GM23338 (cell line): ENCODE measurements around the gene SLC16A13. TPM values are rescaled to one million over a fixed set of nuclear protein-coding genes. Genes with fewer than 3 reads are reported as not detected.
A peak's percentile ranks its signal among the peaks of the same experiment; 100 is the strongest.

Experiments
- ATAC-seq: fragments of 200-7000 bp; cut with Tn5 transposase; 3 replicates; pipeline ENCODE4 v1.9.1; 2020
- DNase-seq: peaks from one replicate; pipeline ENCODE4 v3.0.0-alpha.2; 2015; ENCODE audit warnings: low spot score
- H2AFZ ChIP-seq: fragments of 200-600 bp; sonication (generic); 2 replicates; pipeline ENCODE4 v1.8.0; 2016; ENCODE audit warnings: antibody characterized with exemption, mild to moderate bottlenecking, moderate library complexity
- H3F3A ChIP-seq: fragments of 200-600 bp; sonication (generic); replicated peaks from 2 replicates; pipeline ENCODE4 v1.8.0; 2017; ENCODE audit warnings: antibody characterized with exemption, mixed run types, low read depth
- H3K27ac ChIP-seq: fragments of 200-600 bp; sonication (generic); 2 replicates; pipeline ENCODE4 v1.6.1; 2016; ENCODE audit warnings: low read depth
- H3K27me3 ChIP-seq: fragments of 200-600 bp; sonication (generic); 2 replicates; pipeline ENCODE4 v1.8.0; 2016; ENCODE audit warnings: mild to moderate bottlenecking, mixed run types, moderate library complexity; ENCODE audit not compliant: insufficient read depth
- H3K36me3 ChIP-seq: fragments of 200-600 bp; sonication (generic); 2 replicates; pipeline ENCODE4 v1.8.0; 2016; ENCODE audit warnings: mild to moderate bottlenecking; ENCODE audit not compliant: insufficient read depth
- H3K4me1 ChIP-seq: fragments of 200-600 bp; sonication (generic); 2 replicates; pipeline ENCODE4 v1.8.0; 2016; ENCODE audit warnings: mild to moderate bottlenecking, moderate library complexity; ENCODE audit not compliant: insufficient read depth
- H3K4me2 ChIP-seq: fragments of 200-600 bp; sonication (generic); 2 replicates; pipeline ENCODE4 v1.7.1; 2017; ENCODE audit warnings: mixed run types
- H3K4me3 ChIP-seq: fragments of 200-600 bp; sonication (generic); 2 replicates; pipeline ENCODE4 v1.6.1; 2016; ENCODE audit warnings: mixed run types
- H3K79me2 ChIP-seq: fragments of 200-600 bp; sonication (generic); replicated peaks from 2 replicates; pipeline ENCODE4 v1.8.0; 2017; ENCODE audit warnings: mild to moderate bottlenecking; ENCODE audit not compliant: insufficient read depth
- H3K9me2 ChIP-seq: fragments of 200-600 bp; sonication (generic); 2 replicates; pipeline ENCODE4 v1.8.0; 2017; ENCODE audit not compliant: insufficient read depth
- H4K20me1 ChIP-seq: fragments of 200-600 bp; sonication (generic); replicated peaks from 2 replicates; pipeline ENCODE4 v1.8.0; 2017; ENCODE audit warnings: mild to moderate bottlenecking; ENCODE audit not compliant: insufficient read depth
- H3K27ac Mint-ChIP-seq: 2 replicates; pipeline ENCODE4 v1.8.0; 2020; ENCODE audit warnings: inconsistent platforms, mild to moderate bottlenecking, moderate library complexity, mixed read lengths
- H3K27me3 Mint-ChIP-seq: 3 replicates; pipeline ENCODE4 v1.8.0; 2022; ENCODE audit warnings: low read depth, mild to moderate bottlenecking, moderate library complexity, mixed read lengths, inconsistent platforms; ENCODE audit not compliant: insufficient read depth, poor library complexity
- H3K36me3 Mint-ChIP-seq: 3 replicates; pipeline ENCODE4 v1.8.0; 2021; ENCODE audit warnings: low read depth, mild to moderate bottlenecking, inconsistent platforms, moderate library complexity, mixed read lengths
- H3K4me1 Mint-ChIP-seq: 3 replicates; pipeline ENCODE4 v1.8.0; 2020; ENCODE audit warnings: mild to moderate bottlenecking, inconsistent platforms, mixed read lengths
- H3K4me3 Mint-ChIP-seq: 3 replicates; pipeline ENCODE4 v1.8.0; 2021; ENCODE audit warnings: moderate library complexity, mild to moderate bottlenecking, inconsistent platforms, mixed read lengths
- H3K9me3 Mint-ChIP-seq: 3 replicates; pipeline ENCODE4 v1.8.0; 2020; ENCODE audit warnings: moderate library complexity, mild to moderate bottlenecking, inconsistent platforms, mixed read lengths
- CREB1 ChIP-seq: fragments of 250-450 bp; sonication (Bioruptor Pico); IDR thresholded peaks from 2 replicates; pipeline ENCODE4 v1.5.0; 2020; ENCODE audit warnings: low read depth, mild to moderate bottlenecking, moderate library complexity
- EZH2 ChIP-seq: fragments of 200-600 bp; sonication (generic); IDR thresholded peaks from one replicate; pipeline ENCODE4 v1.8.0; 2017; ENCODE audit warnings: antibody characterized with exemption, mild to moderate bottlenecking, low read depth; ENCODE audit not compliant: unreplicated experiment
- EZH2phosphoT487 ChIP-seq: fragments of 200-600 bp; sonication (generic); IDR thresholded peaks from one replicate; pipeline ENCODE4 v1.8.1; 2018; ENCODE audit warnings: antibody characterized with exemption; ENCODE audit not compliant: unreplicated experiment
- JUNB ChIP-seq: IDR thresholded peaks from one replicate; pipeline ENCODE4 v1.6.1; 2016; ENCODE audit warnings: antibody characterized with exemption; ENCODE audit not compliant: unreplicated experiment
- NANOG ChIP-seq: IDR thresholded peaks from 2 replicates; pipeline ENCODE4 v1.6.1; 2016; ENCODE audit warnings: antibody characterized with exemption, borderline replicate concordance
- POLR2AphosphoS5 ChIP-seq: IDR thresholded peaks from 2 replicates; pipeline ENCODE4 v1.6.1; 2016; ENCODE audit warnings: antibody characterized with exemption, low read depth
- ZNF114 ChIP-seq: fragments of 250-450 bp; sonication (Bioruptor Pico); IDR thresholded peaks from 2 replicates; pipeline ENCODE4 v1.5.0; 2020; ENCODE audit warnings: mild to moderate bottlenecking, moderate library complexity
- ZNF331 ChIP-seq: fragments of 250-450 bp; sonication (Bioruptor Pico); IDR thresholded peaks from 2 replicates; pipeline ENCODE4 v1.5.0; 2020; ENCODE audit warnings: low read depth, mild to moderate bottlenecking, moderate library complexity
- polyA plus RNA-seq: library from polyadenylated mRNA; unstranded; fragments of >200 nt; fragmentation: Nextera tagmentation; extraction: Ambion mirVana; gene quantifications from 2 replicates; pipeline ENCODE4 v1.2.1, GENCODE V29; 2016
- total RNA-seq: library from RNA; depleted of rRNA; stranded (reverse); fragments of >200 nt; shearing (Covaris generic); gene quantifications from 2 replicates; pipeline ENCODE4 v1.2.3, GENCODE V29; 2014
- TF ChIP-seq, protein P1 (sequence below): IDR thresholded peaks from 2 replicates; pipeline ENCODE4 v1.6.1; 2016; ENCODE audit warnings: antibody characterized with exemption
- TF ChIP-seq, protein P2 (sequence below): fragments of 250-450 bp; sonication (Bioruptor Pico); IDR thresholded peaks from 2 replicates; pipeline ENCODE4 v1.5.0; 2020; ENCODE audit warnings: mild to moderate bottlenecking, moderate library complexity
- TF ChIP-seq, protein P3 (sequence below): IDR thresholded peaks from one replicate; pipeline ENCODE4 v1.6.1; 2018; ENCODE audit warnings: antibody characterized with exemption; ENCODE audit not compliant: unreplicated experiment
- TF ChIP-seq, protein P4 (sequence below), 2 experiments: fragments of 200-600 bp in 1 of 2; sonication (generic) in 1 of 2; conservative IDR thresholded peaks; 2 replicates each; pipeline versions ENCODE4 v1.5.1 to v1.6.1; 2016 to 2017; ENCODE audit warnings: antibody characterized with exemption in 2 of 2, low read depth in 2 of 2, mild to moderate bottlenecking in 2 of 2, moderate library complexity in 1 of 2

SLC16A13 gene
- total and polyA plus RNA-seq, 2 experiments from 2014 or later = 2.2 to 4.7 TPM

DNA sequence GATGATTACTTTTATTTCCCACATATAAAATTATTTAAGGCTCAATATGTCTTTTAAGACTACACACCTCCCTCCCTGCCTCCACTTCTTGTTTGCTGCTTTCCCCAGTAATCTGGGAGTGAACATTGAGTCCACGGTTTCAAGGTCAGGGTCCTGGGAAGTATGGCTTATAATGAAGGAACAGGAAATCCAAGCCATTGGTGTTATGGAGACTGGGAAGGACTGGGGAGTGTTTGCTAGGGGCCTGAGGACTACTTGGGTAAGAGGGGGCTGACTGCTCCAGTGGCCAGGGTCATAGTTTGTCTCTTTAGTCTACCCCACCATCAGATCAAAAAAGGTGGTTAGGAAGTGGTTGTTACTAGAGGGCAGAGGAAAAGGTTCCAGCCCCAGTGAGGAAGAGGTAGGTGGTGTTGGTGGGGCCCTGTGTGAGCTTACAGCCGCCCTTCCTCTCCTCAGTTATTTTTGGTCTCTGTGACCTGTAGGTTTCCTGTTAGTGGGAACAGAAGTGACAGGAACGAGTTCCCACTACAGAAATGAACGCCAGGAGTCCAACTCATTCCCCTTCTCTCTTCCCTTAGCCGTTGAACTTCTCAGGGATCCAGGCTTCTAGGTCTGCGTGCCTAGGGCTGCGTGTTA is 742 bp upstream of the SLC16A13 start:
- H3K9me2 ChIP-seq = no peaks in the 10 kb centered on the region
- H3K4me2 ChIP-seq = peak overlapping the region; percentile 99
- Mint-ChIP-seq H3K27me3 (peaks cover 10% of the 10 kb centered on the region), H3K4me3 (peak overlapping the region; percentile 92), H3K27ac (peak overlapping the region; percentile 71), H3K9me3 (0 out of 3 replicates have a peak, but pooled peaks cover 3% of the 10 kb centered on the region), H3K36me3 (peaks cover 6% of the 10 kb centered on the region), H3K4me1 (peaks cover 17% of the 10 kb centered on the region)
- H3F3A ChIP-seq = peaks cover 8% of the 10 kb centered on the region; the same call in 1 of the 2 replicates
- no peak for DNase-seq
- peak overlapping the region; percentile 97 for H3K4me3 ChIP-seq
- no peaks in the 10 kb centered on the region; the same call in 1 of the 2 replicates for H3K27me3 ChIP-seq
- H3K4me1 ChIP-seq = peaks cover 10% of the 10 kb centered on the region
- H4K20me1 ChIP-seq = no peaks in the 10 kb centered on the region; the same call in 1 of the 2 replicates
- H3K36me3 ChIP-seq = no peaks in the 10 kb centered on the region
- TF ChIP-seq EZH2 (no peak), ZNF114 (CRISPR knock-in tag) (no peak), JUNB (no peak), POLR2AphosphoS5 (no peak), CREB1 (CRISPR knock-in tag) (no peak), ZNF331 (CRISPR knock-in tag) (no peak), NANOG (no peak), EZH2phosphoT487 (no peak)
- TF ChIP-seq, protein P1, sequence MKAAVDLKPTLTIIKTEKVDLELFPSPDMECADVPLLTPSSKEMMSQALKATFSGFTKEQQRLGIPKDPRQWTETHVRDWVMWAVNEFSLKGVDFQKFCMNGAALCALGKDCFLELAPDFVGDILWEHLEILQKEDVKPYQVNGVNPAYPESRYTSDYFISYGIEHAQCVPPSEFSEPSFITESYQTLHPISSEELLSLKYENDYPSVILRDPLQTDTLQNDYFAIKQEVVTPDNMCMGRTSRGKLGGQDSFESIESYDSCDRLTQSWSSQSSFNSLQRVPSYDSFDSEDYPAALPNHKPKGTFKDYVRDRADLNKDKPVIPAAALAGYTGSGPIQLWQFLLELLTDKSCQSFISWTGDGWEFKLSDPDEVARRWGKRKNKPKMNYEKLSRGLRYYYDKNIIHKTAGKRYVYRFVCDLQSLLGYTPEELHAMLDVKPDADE = no peak
- TF ChIP-seq, protein P2, sequence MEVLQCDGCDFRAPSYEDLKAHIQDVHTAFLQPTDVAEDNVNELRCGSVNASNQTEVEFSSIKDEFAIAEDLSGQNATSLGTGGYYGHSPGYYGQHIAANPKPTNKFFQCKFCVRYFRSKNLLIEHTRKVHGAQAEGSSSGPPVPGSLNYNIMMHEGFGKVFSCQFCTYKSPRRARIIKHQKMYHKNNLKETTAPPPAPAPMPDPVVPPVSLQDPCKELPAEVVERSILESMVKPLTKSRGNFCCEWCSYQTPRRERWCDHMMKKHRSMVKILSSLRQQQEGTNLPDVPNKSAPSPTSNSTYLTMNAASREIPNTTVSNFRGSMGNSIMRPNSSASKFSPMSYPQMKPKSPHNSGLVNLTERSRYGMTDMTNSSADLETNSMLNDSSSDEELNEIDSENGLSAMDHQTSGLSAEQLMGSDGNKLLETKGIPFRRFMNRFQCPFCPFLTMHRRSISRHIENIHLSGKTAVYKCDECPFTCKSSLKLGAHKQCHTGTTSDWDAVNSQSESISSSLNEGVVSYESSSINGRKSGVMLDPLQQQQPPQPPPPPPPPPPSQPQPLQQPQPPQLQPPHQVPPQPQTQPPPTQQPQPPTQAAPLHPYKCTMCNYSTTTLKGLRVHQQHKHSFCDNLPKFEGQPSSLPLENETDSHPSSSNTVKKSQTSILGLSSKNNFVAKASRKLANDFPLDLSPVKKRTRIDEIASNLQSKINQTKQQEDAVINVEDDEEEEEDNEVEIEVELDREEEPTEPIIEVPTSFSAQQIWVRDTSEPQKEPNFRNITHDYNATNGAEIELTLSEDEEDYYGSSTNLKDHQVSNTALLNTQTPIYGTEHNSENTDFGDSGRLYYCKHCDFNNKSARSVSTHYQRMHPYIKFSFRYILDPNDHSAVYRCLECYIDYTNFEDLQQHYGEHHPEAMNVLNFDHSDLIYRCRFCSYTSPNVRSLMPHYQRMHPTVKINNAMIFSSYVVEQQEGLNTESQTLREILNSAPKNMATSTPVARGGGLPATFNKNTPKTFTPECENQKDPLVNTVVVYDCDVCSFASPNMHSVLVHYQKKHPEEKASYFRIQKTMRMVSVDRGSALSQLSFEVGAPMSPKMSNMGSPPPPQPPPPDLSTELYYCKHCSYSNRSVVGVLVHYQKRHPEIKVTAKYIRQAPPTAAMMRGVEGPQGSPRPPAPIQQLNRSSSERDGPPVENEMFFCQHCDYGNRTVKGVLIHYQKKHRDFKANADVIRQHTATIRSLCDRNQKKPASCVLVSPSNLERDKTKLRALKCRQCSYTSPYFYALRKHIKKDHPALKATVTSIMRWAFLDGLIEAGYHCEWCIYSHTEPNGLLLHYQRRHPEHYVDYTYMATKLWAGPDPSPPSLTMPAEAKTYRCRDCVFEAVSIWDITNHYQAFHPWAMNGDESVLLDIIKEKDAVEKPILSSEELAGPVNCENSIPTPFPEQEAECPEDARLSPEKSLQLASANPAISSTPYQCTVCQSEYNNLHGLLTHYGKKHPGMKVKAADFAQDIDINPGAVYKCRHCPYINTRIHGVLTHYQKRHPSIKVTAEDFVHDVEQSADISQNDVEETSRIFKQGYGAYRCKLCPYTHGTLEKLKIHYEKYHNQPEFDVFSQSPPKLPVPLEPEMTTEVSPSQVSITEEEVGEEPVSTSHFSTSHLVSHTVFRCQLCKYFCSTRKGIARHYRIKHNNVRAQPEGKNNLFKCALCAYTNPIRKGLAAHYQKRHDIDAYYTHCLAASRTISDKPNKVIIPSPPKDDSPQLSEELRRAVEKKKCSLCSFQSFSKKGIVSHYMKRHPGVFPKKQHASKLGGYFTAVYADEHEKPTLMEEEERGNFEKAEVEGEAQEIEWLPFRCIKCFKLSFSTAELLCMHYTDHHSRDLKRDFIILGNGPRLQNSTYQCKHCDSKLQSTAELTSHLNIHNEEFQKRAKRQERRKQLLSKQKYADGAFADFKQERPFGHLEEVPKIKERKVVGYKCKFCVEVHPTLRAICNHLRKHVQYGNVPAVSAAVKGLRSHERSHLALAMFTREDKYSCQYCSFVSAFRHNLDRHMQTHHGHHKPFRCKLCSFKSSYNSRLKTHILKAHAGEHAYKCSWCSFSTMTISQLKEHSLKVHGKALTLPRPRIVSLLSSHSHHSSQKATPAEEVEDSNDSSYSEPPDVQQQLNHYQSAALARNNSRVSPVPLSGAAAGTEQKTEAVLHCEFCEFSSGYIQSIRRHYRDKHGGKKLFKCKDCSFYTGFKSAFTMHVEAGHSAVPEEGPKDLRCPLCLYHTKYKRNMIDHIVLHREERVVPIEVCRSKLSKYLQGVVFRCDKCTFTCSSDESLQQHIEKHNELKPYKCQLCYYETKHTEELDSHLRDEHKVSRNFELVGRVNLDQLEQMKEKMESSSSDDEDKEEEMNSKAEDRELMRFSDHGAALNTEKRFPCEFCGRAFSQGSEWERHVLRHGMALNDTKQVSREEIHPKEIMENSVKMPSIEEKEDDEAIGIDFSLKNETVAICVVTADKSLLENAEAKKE (CRISPR knock-in tag) = no peak
- TF ChIP-seq, protein P3, sequence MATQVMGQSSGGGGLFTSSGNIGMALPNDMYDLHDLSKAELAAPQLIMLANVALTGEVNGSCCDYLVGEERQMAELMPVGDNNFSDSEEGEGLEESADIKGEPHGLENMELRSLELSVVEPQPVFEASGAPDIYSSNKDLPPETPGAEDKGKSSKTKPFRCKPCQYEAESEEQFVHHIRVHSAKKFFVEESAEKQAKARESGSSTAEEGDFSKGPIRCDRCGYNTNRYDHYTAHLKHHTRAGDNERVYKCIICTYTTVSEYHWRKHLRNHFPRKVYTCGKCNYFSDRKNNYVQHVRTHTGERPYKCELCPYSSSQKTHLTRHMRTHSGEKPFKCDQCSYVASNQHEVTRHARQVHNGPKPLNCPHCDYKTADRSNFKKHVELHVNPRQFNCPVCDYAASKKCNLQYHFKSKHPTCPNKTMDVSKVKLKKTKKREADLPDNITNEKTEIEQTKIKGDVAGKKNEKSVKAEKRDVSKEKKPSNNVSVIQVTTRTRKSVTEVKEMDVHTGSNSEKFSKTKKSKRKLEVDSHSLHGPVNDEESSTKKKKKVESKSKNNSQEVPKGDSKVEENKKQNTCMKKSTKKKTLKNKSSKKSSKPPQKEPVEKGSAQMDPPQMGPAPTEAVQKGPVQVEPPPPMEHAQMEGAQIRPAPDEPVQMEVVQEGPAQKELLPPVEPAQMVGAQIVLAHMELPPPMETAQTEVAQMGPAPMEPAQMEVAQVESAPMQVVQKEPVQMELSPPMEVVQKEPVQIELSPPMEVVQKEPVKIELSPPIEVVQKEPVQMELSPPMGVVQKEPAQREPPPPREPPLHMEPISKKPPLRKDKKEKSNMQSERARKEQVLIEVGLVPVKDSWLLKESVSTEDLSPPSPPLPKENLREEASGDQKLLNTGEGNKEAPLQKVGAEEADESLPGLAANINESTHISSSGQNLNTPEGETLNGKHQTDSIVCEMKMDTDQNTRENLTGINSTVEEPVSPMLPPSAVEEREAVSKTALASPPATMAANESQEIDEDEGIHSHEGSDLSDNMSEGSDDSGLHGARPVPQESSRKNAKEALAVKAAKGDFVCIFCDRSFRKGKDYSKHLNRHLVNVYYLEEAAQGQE = no peak
- TF ChIP-seq, protein P4, sequence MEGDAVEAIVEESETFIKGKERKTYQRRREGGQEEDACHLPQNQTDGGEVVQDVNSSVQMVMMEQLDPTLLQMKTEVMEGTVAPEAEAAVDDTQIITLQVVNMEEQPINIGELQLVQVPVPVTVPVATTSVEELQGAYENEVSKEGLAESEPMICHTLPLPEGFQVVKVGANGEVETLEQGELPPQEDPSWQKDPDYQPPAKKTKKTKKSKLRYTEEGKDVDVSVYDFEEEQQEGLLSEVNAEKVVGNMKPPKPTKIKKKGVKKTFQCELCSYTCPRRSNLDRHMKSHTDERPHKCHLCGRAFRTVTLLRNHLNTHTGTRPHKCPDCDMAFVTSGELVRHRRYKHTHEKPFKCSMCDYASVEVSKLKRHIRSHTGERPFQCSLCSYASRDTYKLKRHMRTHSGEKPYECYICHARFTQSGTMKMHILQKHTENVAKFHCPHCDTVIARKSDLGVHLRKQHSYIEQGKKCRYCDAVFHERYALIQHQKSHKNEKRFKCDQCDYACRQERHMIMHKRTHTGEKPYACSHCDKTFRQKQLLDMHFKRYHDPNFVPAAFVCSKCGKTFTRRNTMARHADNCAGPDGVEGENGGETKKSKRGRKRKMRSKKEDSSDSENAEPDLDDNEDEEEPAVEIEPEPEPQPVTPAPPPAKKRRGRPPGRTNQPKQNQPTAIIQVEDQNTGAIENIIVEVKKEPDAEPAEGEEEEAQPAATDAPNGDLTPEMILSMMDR (conservative IDR thresholded peaks at IDR 0.05; ENCODE audit: low read depth in 2 of 2) = no peak
- H2AFZ ChIP-seq = peak overlapping the region; percentile 94
- no peaks in the 10 kb centered on the region for H3K79me2 ChIP-seq
- H3K27ac ChIP-seq = peak overlapping the region; percentile 66; the same call in 1 of the 2 replicates
- ATAC-seq = no peak
